BLaER1 (cell line): ENCODE results near the gene A2ML1.
"Not testable (repeated sequence)": the region's sequence is repeated elsewhere in the genome, so short reads cannot be mapped to it uniquely, and the experiment has no call there.

Experiments
- H3K27ac ChIP-seq: shearing (Covaris generic); formaldehyde crosslinking; 2 replicates; pipeline ENCODE4 v1.8.1; 2022
- H3K27me3 ChIP-seq: shearing (Covaris generic); formaldehyde crosslinking; 2 replicates; pipeline ENCODE4 v1.8.1; 2022
- H3K36me3 ChIP-seq: shearing (Covaris generic); formaldehyde crosslinking; 2 replicates; pipeline ENCODE4 v1.8.1; 2022
- H3K4me1 ChIP-seq: shearing (Covaris generic); formaldehyde crosslinking; 2 replicates; pipeline ENCODE4 v1.8.1; 2022
- H3K4me2 ChIP-seq: shearing (Covaris generic); formaldehyde crosslinking; 2 replicates; pipeline ENCODE4 v1.8.1; 2022
- H3K4me3 ChIP-seq: shearing (Covaris generic); formaldehyde crosslinking; 2 replicates; pipeline ENCODE4 v1.8.1; 2022
- H3K9ac ChIP-seq: shearing (Covaris generic); formaldehyde crosslinking; 2 replicates; pipeline ENCODE4 v1.8.1; 2022
- H3K9me3 ChIP-seq: shearing (Covaris generic); formaldehyde crosslinking; 2 replicates; pipeline ENCODE4 v1.8.1; 2022
- H4K20me1 ChIP-seq: shearing (Covaris generic); formaldehyde crosslinking; 2 replicates; pipeline ENCODE4 v1.8.1; 2022
- Cebpa-rat ChIP-seq: shearing (Covaris generic); IDR thresholded peaks from 2 replicates; pipeline ENCODE4 v1.8.1; 2022

The A2ML1 gene

GRCh38 chr12:8819666-8819980 is 2.8 kb upstream of the A2ML1 start:
- Histone ChIP-seq H3K36me3 (no peaks in the 10 kb centered on the region), H4K20me1 (no peaks in the 10 kb centered on the region), H3K9ac (no peak overlapping the region), H3K27ac (no peak overlapping the region), H3K9me3 (no peaks in the 10 kb centered on the region), H3K4me3 (no peak overlapping the region), H3K4me1 (no peaks in the 10 kb centered on the region), H3K27me3 (no peaks in the 10 kb centered on the region), H3K4me2 (no peak overlapping the region)
- TF ChIP-seq Cebpa-rat = no peak

GRCh38 chr12:8820676-8821407 is 1.6 kb upstream of the A2ML1 start:
- not testable (repeated sequence) for H3K4me2 ChIP-seq, H3K27me3 ChIP-seq, H3K9me3 ChIP-seq, H3K4me3 ChIP-seq, H3K9ac ChIP-seq, H3K4me1 ChIP-seq, H3K27ac ChIP-seq, H3K36me3 ChIP-seq, H4K20me1 ChIP-seq

- Histone ChIP-seq H3K4me1 (no peaks in the 10 kb centered on the region), H3K9me3 (peaks cover 9% of the 10 kb centered on the region), H3K4me3 (no peak overlapping the region), H3K4me2 (no peak overlapping the region), H3K9ac (no peak overlapping the region), H3K36me3 (no peaks in the 10 kb centered on the region), H3K27me3 (no peaks in the 10 kb centered on the region), H4K20me1 (no peaks in the 10 kb centered on the region), H3K27ac (no peak overlapping the region)
- TF ChIP-seq Cebpa-rat = no peak
These were observed 830 bp upstream of the A2ML1 start for GRCh38 chr12:8821591-8821990.

DNA sequence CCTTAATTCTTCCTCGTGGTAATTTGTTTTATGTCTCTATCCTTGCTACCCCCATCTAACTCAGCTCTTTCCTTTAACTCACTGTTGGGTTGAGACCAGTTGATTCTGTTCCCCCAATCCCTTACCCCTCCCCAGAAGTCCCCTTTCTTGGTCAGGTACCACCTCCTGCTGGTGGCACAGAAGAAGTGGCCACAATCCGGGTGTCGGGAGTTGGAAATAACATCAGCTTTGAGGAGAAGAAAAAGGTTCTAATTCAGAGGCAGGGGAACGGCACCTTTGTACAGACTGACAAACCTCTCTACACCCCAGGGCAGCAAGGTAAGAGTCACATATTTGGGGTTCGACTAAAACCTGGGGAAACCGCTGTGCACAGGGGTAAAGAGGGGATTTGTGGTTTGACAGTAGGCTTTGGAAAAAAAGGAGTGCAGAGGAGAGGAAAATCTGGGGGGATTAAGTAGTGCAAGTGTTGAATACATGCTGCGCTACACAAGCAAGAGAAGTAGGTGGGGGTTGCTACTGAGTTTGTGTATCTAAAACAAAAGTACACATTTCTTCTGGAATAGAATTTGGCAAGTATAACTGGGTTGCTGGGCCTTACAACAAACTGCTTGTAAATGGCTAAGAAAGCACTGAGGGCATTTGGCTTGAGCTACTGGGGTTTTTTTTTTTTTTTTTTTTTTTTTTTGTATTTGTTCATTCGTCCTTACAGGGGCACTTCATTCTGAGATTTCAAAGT is 1.3 kb downstream of the A2ML1 start:
- H3K9ac ChIP-seq = no peak overlapping the region
- no peaks in the 10 kb centered on the region for H3K27me3 ChIP-seq
- no peaks in the 10 kb centered on the region for H4K20me1 ChIP-seq
- H3K27ac ChIP-seq = no peak overlapping the region
- H3K4me1 ChIP-seq = no peaks in the 10 kb centered on the region
- no peak overlapping the region for H3K4me3 ChIP-seq
- no peak overlapping the region for H3K4me2 ChIP-seq
- H3K9me3 ChIP-seq = peaks cover 14% of the 10 kb centered on the region
- no peak for TF ChIP-seq Cebpa-rat
- H3K36me3 ChIP-seq = no peaks in the 10 kb centered on the region

DNA sequence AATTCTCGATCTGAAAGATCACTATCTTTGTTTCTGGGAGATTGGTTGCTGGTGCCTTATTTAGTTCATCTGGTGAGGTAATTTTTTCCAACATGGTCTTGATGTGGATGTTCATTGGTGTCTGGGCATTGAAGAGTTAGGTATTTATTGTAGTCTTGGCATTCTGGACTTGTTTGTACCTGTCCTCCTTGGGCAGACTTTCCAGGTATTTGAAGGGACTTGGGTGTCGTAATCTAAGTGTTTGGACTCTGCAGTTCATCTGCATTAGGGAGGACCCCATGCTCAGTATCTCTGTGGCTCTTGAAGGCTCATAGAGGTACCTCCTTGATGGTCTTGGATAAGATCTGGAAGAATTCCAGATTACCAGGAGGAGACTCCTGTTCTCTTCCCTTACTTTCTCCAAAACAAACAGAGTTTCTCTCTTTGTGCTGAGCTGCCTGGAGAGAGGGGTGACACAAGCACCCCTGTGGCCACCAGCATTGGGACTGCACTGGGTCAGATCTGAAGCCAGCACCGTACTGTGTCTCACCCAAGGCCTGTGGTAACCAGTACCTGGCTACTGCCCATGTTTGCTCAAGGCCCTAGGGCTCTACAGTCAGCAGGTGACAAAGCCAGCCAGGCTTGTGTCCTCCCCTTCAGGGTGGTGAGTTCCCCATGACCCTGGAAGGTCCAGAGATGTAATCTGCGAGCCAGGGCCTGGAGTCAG is 5.3 kb downstream of the A2ML1 start:
- Histone ChIP-seq H3K4me2 (no peak overlapping the region), H3K4me1 (no peaks in the 10 kb centered on the region)

GRCh38 chr12:8828257-8829124 is 6.1 kb downstream of the A2ML1 start:
- Histone ChIP-seq H3K27me3 (no peaks in the 10 kb centered on the region), H3K9ac (no peak overlapping the region), H3K27ac (no peak overlapping the region), H3K4me1 (no peaks in the 10 kb centered on the region), H3K9me3 (peaks cover 14% of the 10 kb centered on the region), H4K20me1 (no peaks in the 10 kb centered on the region), H3K4me2 (no peak overlapping the region), H3K4me3 (no peak overlapping the region), H3K36me3 (no peaks in the 10 kb centered on the region)
- TF ChIP-seq Cebpa-rat = no peak

More for the DNA sequence above, 5.3 kb downstream of the A2ML1 start:
- no peaks in the 10 kb centered on the region for H3K36me3 ChIP-seq
- H3K9me3 ChIP-seq = peaks cover 14% of the 10 kb centered on the region
- no peaks in the 10 kb centered on the region for H3K27me3 ChIP-seq
- H4K20me1 ChIP-seq = no peaks in the 10 kb centered on the region
- no peak overlapping the region for H3K4me3 ChIP-seq
- no peak overlapping the region for H3K9ac ChIP-seq
- TF ChIP-seq Cebpa-rat = no peak
- no peak overlapping the region for H3K27ac ChIP-seq

- Histone ChIP-seq H3K9ac (no peak overlapping the region), H3K27me3 (no peaks in the 10 kb centered on the region), H3K4me3 (no peak overlapping the region), H3K36me3 (no peaks in the 10 kb centered on the region), H4K20me1 (no peaks in the 10 kb centered on the region), H3K27ac (no peak overlapping the region), H3K4me2 (no peak overlapping the region), H3K9me3 (peaks cover 14% of the 10 kb centered on the region), H3K4me1 (no peaks in the 10 kb centered on the region)
- TF ChIP-seq Cebpa-rat = no peak
These were observed 6.7 kb downstream of the A2ML1 start for GRCh38 chr12:8829125-8829518.

- Histone ChIP-seq H3K36me3 (no peaks in the 10 kb centered on the region), H3K4me2 (no peak overlapping the region), H3K9ac (no peak overlapping the region), H3K27me3 (no peaks in the 10 kb centered on the region), H3K9me3 (peaks cover 14% of the 10 kb centered on the region), H4K20me1 (no peaks in the 10 kb centered on the region), H3K4me1 (no peaks in the 10 kb centered on the region), H3K4me3 (no peak overlapping the region), H3K27ac (no peak overlapping the region)
- TF ChIP-seq Cebpa-rat = no peak
These were observed 7.2 kb downstream of the A2ML1 start for GRCh38 chr12:8829621-8830020.

DNA sequence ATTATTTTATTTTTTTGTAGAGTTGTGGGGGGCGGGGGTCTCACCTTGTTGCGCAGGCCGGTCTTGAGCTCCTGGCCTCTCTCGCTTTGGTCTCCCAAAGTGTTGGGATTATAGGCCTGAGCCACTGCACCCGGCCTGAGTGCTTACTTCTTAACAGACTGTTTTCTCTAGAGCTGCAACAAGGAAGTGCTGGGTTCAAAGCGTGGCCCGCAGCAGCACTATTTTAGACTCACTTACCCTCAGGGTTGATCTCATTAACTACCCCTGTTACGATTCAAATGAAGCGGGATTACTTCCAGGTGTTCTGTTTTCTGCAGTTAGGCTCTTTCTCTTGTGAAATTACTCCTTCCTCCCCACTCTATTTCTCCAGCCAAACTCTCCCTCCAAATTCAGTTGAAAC is 8.7 kb downstream of the A2ML1 start:
- Histone ChIP-seq H3K4me2 (no peak overlapping the region), H3K27me3 (no peaks in the 10 kb centered on the region), H3K36me3 (no peaks in the 10 kb centered on the region), H4K20me1 (no peaks in the 10 kb centered on the region), H3K9ac (no peak overlapping the region), H3K27ac (no peak overlapping the region), H3K4me3 (no peak overlapping the region), H3K9me3 (peaks cover 10% of the 10 kb centered on the region; the same call in 1 of the 2 replicates), H3K4me1 (no peaks in the 10 kb centered on the region)
- TF ChIP-seq Cebpa-rat = no peak
